HepG2 (cell line): Measurements from ENCODE around the gene TOLLIP. TPM values are rescaled to one million over a fixed set of nuclear protein-coding genes. Genes with fewer than 3 reads are reported as not detected.

ENCODE experiments used
- ATAD3A ChIP-seq: sonication (generic); formaldehyde crosslinking; IDR thresholded peaks from 2 replicates; pipeline ENCODE4 v1.4.0; 2020; ENCODE audit warnings: missing genetic modification reagents
- BHLHE40 ChIP-seq: IDR thresholded peaks from 2 replicates; pipeline ENCODE4 v1.6.1; 2011; ENCODE audit warnings: low read length, improper control_type of control experiment
- DMTF1 ChIP-seq: sonication (generic); formaldehyde crosslinking; IDR thresholded peaks from 2 replicates; pipeline ENCODE4 v1.4.0; 2020; ENCODE audit warnings: mild to moderate bottlenecking, missing genetic modification reagents
- FOXO4 ChIP-seq: sonication (generic); formaldehyde crosslinking; conservative IDR thresholded peaks from 2 replicates; pipeline ENCODE4 v1.8.1; 2023; ENCODE audit warnings: missing genetic modification reagents
- GPN1 ChIP-seq: sonication (generic); formaldehyde crosslinking; IDR thresholded peaks from 2 replicates; pipeline ENCODE4 v1.5.1; 2020; ENCODE audit warnings: missing genetic modification reagents, borderline replicate concordance
- HNRNPLL ChIP-seq: fragments of 200-400 bp; formaldehyde crosslinking; IDR thresholded peaks from 2 replicates; pipeline ENCODE4 v1.6.1; 2017; ENCODE audit warnings: mild to moderate bottlenecking, low read depth, low read length; ENCODE audit not compliant: poor library complexity, severe bottlenecking
- MTERF4 ChIP-seq: sonication (generic); formaldehyde crosslinking; IDR thresholded peaks from 2 replicates; pipeline ENCODE4 v1.8.0; 2023; ENCODE audit warnings: mild to moderate bottlenecking, missing genetic modification reagents
- NONO ChIP-seq, 2 experiments: fragments of 450-650 bp in 1 of 2; sonication (generic) in 1 of 2; formaldehyde crosslinking in 1 of 2; IDR thresholded peaks in 1 of 2; conservative IDR thresholded peaks in 1 of 2; 2 replicates each; pipeline versions ENCODE4 v1.6.1 to v1.8.0; 2017 to 2022; ENCODE audit warnings: mild to moderate bottlenecking in 1 of 2, missing genetic modification reagents in 1 of 2, moderate library complexity in 1 of 2
- ONECUT2 ChIP-seq: sonication (generic); formaldehyde crosslinking; IDR thresholded peaks from 2 replicates; pipeline ENCODE4 v1.4.0; 2020; ENCODE audit warnings: missing genetic modification reagents
- TOE1 ChIP-seq: sonication (generic); formaldehyde crosslinking; IDR thresholded peaks from 2 replicates; pipeline ENCODE4 v1.4.0; 2020; ENCODE audit warnings: mild to moderate bottlenecking, missing genetic modification reagents
- YEATS2 ChIP-seq: sonication (generic); formaldehyde crosslinking; IDR thresholded peaks from 2 replicates; pipeline ENCODE4 v1.4.0; 2020; ENCODE audit warnings: missing genetic modification reagents, borderline replicate concordance
- ZNF138 ChIP-seq: sonication (generic); formaldehyde crosslinking; IDR thresholded peaks from 2 replicates; pipeline ENCODE4 v1.5.0; 2020; ENCODE audit warnings: mild to moderate bottlenecking, low read depth, missing genetic modification reagents
- ZNF30 ChIP-seq: sonication (generic); formaldehyde crosslinking; IDR thresholded peaks from 2 replicates; pipeline ENCODE4 v1.5.0; 2020; ENCODE audit warnings: mild to moderate bottlenecking, missing genetic modification reagents
- ZNF839 ChIP-seq: sonication (generic); formaldehyde crosslinking; IDR thresholded peaks from 2 replicates; pipeline ENCODE4 v1.4.0; 2020; ENCODE audit warnings: missing genetic modification reagents, mild to moderate bottlenecking, borderline replicate concordance
- polyA plus RNA-seq, 8 experiments: library from polyadenylated mRNA; depleted of rRNA in 3 of 8; stranded (reverse) in 7 of 8; unstranded in 1 of 8; fragments of >200 nt; fragmentation: Illumina TruSeq in 4 of 8; extraction: Trizol in 4 of 8; gene quantifications; 2 replicates each; pipeline versions ENCODE4 v1.2.1 to v1.2.3, GENCODE V29; 2011 to 2016; ENCODE audit warnings: low read depth in 4 of 8, missing spikeins in 1 of 8, mixed read lengths in 1 of 8; ENCODE audit not compliant: insufficient read depth in 1 of 8
- total RNA-seq, 5 experiments: library from RNA; depleted of rRNA; stranded (reverse); fragments of >200 nt; fragmentation: Illumina TruSeq; extraction: Trizol; gene quantifications; 2 replicates each; pipeline ENCODE4 v1.2.3, GENCODE V29; 2016; ENCODE audit warnings: low read depth in 1 of 5
- TF ChIP-seq, protein P1 (sequence below): IDR thresholded peaks from 2 replicates; pipeline ENCODE4 v1.6.1; 2016; ENCODE audit warnings: low read depth, missing genetic modification reagents, missing compliant biosample characterization
- TF ChIP-seq, protein P2 (sequence below): sonication (generic); formaldehyde crosslinking; IDR thresholded peaks from 2 replicates; pipeline ENCODE4 v1.4.0; 2020; ENCODE audit warnings: missing genetic modification reagents, low read depth, mild to moderate bottlenecking, borderline replicate concordance

TOLLIP gene
- total and polyA plus RNA-seq, 2 of the 13 experiments (the other 11 are each of a cell fraction or from before 2014, with no cell fraction given), result 25.9 to 47.5 TPM

- TF ChIP-seq, protein P1, sequence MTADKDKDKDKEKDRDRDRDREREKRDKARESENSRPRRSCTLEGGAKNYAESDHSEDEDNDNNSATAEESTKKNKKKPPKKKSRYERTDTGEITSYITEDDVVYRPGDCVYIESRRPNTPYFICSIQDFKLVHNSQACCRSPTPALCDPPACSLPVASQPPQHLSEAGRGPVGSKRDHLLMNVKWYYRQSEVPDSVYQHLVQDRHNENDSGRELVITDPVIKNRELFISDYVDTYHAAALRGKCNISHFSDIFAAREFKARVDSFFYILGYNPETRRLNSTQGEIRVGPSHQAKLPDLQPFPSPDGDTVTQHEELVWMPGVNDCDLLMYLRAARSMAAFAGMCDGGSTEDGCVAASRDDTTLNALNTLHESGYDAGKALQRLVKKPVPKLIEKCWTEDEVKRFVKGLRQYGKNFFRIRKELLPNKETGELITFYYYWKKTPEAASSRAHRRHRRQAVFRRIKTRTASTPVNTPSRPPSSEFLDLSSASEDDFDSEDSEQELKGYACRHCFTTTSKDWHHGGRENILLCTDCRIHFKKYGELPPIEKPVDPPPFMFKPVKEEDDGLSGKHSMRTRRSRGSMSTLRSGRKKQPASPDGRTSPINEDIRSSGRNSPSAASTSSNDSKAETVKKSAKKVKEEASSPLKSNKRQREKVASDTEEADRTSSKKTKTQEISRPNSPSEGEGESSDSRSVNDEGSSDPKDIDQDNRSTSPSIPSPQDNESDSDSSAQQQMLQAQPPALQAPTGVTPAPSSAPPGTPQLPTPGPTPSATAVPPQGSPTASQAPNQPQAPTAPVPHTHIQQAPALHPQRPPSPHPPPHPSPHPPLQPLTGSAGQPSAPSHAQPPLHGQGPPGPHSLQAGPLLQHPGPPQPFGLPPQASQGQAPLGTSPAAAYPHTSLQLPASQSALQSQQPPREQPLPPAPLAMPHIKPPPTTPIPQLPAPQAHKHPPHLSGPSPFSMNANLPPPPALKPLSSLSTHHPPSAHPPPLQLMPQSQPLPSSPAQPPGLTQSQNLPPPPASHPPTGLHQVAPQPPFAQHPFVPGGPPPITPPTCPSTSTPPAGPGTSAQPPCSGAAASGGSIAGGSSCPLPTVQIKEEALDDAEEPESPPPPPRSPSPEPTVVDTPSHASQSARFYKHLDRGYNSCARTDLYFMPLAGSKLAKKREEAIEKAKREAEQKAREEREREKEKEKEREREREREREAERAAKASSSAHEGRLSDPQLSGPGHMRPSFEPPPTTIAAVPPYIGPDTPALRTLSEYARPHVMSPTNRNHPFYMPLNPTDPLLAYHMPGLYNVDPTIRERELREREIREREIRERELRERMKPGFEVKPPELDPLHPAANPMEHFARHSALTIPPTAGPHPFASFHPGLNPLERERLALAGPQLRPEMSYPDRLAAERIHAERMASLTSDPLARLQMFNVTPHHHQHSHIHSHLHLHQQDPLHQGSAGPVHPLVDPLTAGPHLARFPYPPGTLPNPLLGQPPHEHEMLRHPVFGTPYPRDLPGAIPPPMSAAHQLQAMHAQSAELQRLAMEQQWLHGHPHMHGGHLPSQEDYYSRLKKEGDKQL (CRISPR knock-in tag), result no peak
- TF ChIP-seq BHLHE40 (no peak), ATAD3A (CRISPR knock-in tag) (no peak), ONECUT2 (no peak), MTERF4 (CRISPR knock-in tag) (no peak), FOXO4 (CRISPR knock-in tag) (no peak), HNRNPLL (peak; percentile 40), ZNF30 (peak; percentile 97), NONO (IDR thresholded peaks at IDR 0.05) (no peak), NONO (CRISPR knock-in tag; conservative IDR thresholded peaks at IDR 0.05) (peak; percentile 89; the same call in 1 of the 2 replicates), YEATS2 (peak; percentile 86; the same call in 1 of the 2 replicates), TOE1 (CRISPR knock-in tag) (no peak), DMTF1 (no peak), ZNF138 (CRISPR knock-in tag) (0 out of 2 replicates have a peak, but pooled peaks have one; percentile 64), GPN1 (CRISPR knock-in tag) (no peak), ZNF839 (CRISPR knock-in tag) (peak; percentile 89; the same call in 1 of the 2 replicates)
- TF ChIP-seq, protein P2, sequence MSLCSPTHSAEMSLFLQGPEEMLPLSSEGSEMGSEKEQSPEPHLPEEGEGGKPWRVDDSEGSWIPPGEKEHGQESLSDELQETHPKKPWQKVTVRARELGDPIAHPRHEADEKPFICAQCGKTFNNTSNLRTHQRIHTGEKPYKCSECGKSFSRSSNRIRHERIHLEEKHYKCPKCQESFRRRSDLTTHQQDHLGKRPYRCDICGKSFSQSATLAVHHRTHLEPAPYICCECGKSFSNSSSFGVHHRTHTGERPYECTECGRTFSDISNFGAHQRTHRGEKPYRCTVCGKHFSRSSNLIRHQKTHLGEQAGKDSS (CRISPR knock-in tag), result 0 out of 2 replicates have a peak, but pooled peaks have one; percentile 28
These were observed at the start of gene TOLLIP (continued) for GRCh38 chr11:1309498-1310317.
